ENCODE data around the gene ABCA12. TPM values are rescaled to one million over a fixed set of nuclear protein-coding genes. Genes with fewer than 3 reads are reported as not detected.

The ABCA12 gene
- total and polyA plus RNA-seq, 2 of the 8 experiments (the other 6 are each of a cell fraction or from before 2014, with no cell fraction given) = not detected

- H3K4me1 ChIP-seq (replicated peaks in 1 of 4; ENCODE audit: control insufficient read depth in 3 of 4, insufficient read depth in 4 of 4, low read length in 3 of 4) = no peaks in the 10 kb centered on the region
- H2AK5ac ChIP-seq (ENCODE audit: low read depth, low read length) = no peak overlapping the region
- H3K36me3 ChIP-seq (ENCODE audit: control insufficient read depth in 2 of 4, insufficient read depth in 4 of 4, low read length in 3 of 4) = no peaks in the 10 kb centered on the region
- no peak overlapping the region for H2BK20ac ChIP-seq (ENCODE audit: low read length)
- no peaks in the 10 kb centered on the region for H3K27me3 ChIP-seq (replicated peaks in 1 of 4; ENCODE audit: control insufficient read depth in 3 of 4, extremely low read depth in 1 of 4, insufficient read depth in 3 of 4, low read length in 3 of 4)
- no peak overlapping the region for H4K8ac ChIP-seq (ENCODE audit: extremely low read depth, insufficient read depth, low read length)
- no peak overlapping the region for H3K27ac ChIP-seq (ENCODE audit: low read depth, low read length)
- no peaks in the 10 kb centered on the region for H3K9me3 ChIP-seq (ENCODE audit: insufficient read depth in 2 of 2, low read depth in 1 of 2, low read length in 1 of 2)
- no peak overlapping the region for H3K4me2 ChIP-seq (ENCODE audit: insufficient read depth in 1 of 2, low read depth in 2 of 2, low read length in 2 of 2)
- no peak overlapping the region for H3K4ac ChIP-seq (replicated peaks; ENCODE audit: insufficient read length, low read depth, low read length)
- no peaks in the 10 kb centered on the region for H4K20me1 ChIP-seq (replicated peaks in 1 of 2; ENCODE audit: control insufficient read depth in 1 of 2, insufficient read depth in 2 of 2, low read length in 2 of 2)
- no peaks in the 10 kb centered on the region for H3K23me2 ChIP-seq (ENCODE audit: low read depth, low read length)
- no peak overlapping the region for H3K4me3 ChIP-seq (ENCODE audit: extremely low read depth in 1 of 4, insufficient read depth in 2 of 4, low read depth in 3 of 4, low read length in 4 of 4)
- H3K79me1 ChIP-seq (ENCODE audit: low read depth, low read length) = no peaks in the 10 kb centered on the region
- H3K9ac ChIP-seq (replicated peaks in 1 of 4; ENCODE audit: extremely low read depth in 1 of 4, low read depth in 3 of 4, low read length in 3 of 4) = no peak overlapping the region
- TF ChIP-seq HDAC6 (IDR thresholded peaks at IDR 0.05; ENCODE audit: low read depth, low read length) (no peak), RXRA (IDR thresholded peaks at IDR 0.05; ENCODE audit: insufficient read depth, low read depth, low read length) (no peak), MAFK (IDR thresholded peaks at IDR 0.05; ENCODE audit: low read depth, low read length) (peak; percentile 37; the same call in 1 of the 2 replicates), CTBP2 (IDR thresholded peaks at IDR 0.05; ENCODE audit: borderline replicate concordance, insufficient read depth, insufficient read length, low read length) (no peak), SP2 (IDR thresholded peaks at IDR 0.05; ENCODE audit: low read length) (no peak)
- CTCF ChIA-PET (ENCODE audit: partially characterized antibody) = no interaction called here
- POLR2A ChIA-PET (ENCODE audit: partially characterized antibody) = no interaction called here
- H4K5ac ChIP-seq (ENCODE audit: insufficient read length, low read depth, low read length) = no peak overlapping the region
- DNase-seq (ENCODE audit: low read depth in 1 of 2, low spot score in 2 of 2) = no peak
- no peak overlapping the region for H3K56ac ChIP-seq (replicated peaks; ENCODE audit: insufficient read length, low read depth, low read length)
- no peak overlapping the region for H2AFZ ChIP-seq (ENCODE audit: low read length)
- no peaks in the 10 kb centered on the region for H3K79me2 ChIP-seq (ENCODE audit: control insufficient read depth in 1 of 2, insufficient read depth in 2 of 2, low read length in 2 of 2)
- H2BK5ac ChIP-seq (ENCODE audit: low read depth, low read length) = no peak overlapping the region
- H3K14ac ChIP-seq (ENCODE audit: insufficient read length) = no peak overlapping the region
- H2BK120ac ChIP-seq (replicated peaks; ENCODE audit: low read depth, low read length) = no peak overlapping the region
- no peak overlapping the region for H3K23ac ChIP-seq (ENCODE audit: insufficient read length)
- no peak for FAIRE-seq
- WGBS, 2 experiments (ENCODE audit: extremely low coverage in 1 of 2, insufficient coverage in 1 of 2, insufficient read length in 1 of 2, insufficient replicate concordance in 2 of 2, low coverage in 1 of 2, low lambda C conversion rate in 2 of 2, missing lambda C conversion rate in 1 of 2) = 92% methylated on average over 2 of the region's 2 CpGs; no CpG with 5 or more reads in 1 of the 2 experiments
- H4K91ac ChIP-seq (replicated peaks; ENCODE audit: insufficient read length, low read length) = no peak overlapping the region
- H2BK15ac ChIP-seq (ENCODE audit: low read length) = no peak overlapping the region
- H2BK12ac ChIP-seq (ENCODE audit: low read depth, low read length) = no peak overlapping the region
- no peak overlapping the region for H3K18ac ChIP-seq (ENCODE audit: extremely low read depth, low read length)
Observed at GRCh38 chr2:215156453-215156852, 18.0 kb upstream of the ABCA12 start.
